T-cell (primary cell): ENCODE results near the gene ITPR3. TPM values are rescaled to one million over a fixed set of nuclear protein-coding genes. Genes with fewer than 3 reads are reported as not detected.
A peak's percentile ranks its signal among the peaks of the same experiment; 100 is the strongest.

Source experiments
- ATAC-seq, 4 experiments: fragments of 200-7000 bp in 3 of 4; fragments of 150-1000 bp in 1 of 4; cut with Tn5 transposase; replicated peaks in 1 of 4; 1 replicate in 3 of 4; 2 replicates in 1 of 4; pipeline ENCODE4 v1.10.0; 2021; ENCODE audit warnings: moderate library complexity in 3 of 4, mild to moderate bottlenecking in 2 of 4, moderate number of reproducible peaks in 1 of 4
- CTCF ChIA-PET, 2 donors: fragments of 300-600 bp; sonication (Branson Sonifier 250); formaldehyde crosslinking; loops; one replicate each; lab custom pipeline; 2022; ENCODE audit warnings: antibody characterized with exemption in 2 of 2; lab: Charles Lee
- POLR2A ChIA-PET, 2 donors: fragments of 300-600 bp; sonication (Branson Sonifier 250); formaldehyde crosslinking; loops; one replicate each; lab custom pipeline; 2022; ENCODE audit warnings: antibody characterized with exemption in 2 of 2; lab: Charles Lee
- DNase-seq, 35 experiments: peaks; one replicate each; pipeline versions ENCODE4 v3.0.0 to v3.0.0-alpha.2; 2013 to 2023
- H3K27ac ChIP-seq: one replicate; pipeline ENCODE4 v1.5.1; 2013; ENCODE audit warnings: low read length
- H3K27me3 ChIP-seq, 2 experiments: replicated peaks in 1 of 2; 1 replicate in 1 of 2; 2 replicates in 1 of 2; pipeline versions ENCODE4 v1.6.1 to v1.7.0; 2013; ENCODE audit warnings: low read length in 1 of 2, mixed read lengths in 1 of 2; ENCODE audit not compliant: control insufficient read depth in 2 of 2, insufficient read depth in 2 of 2; ENCODE audit errors: extremely low read depth in 1 of 2
- H3K36me3 ChIP-seq, 2 donors: 1 replicate in 1 of 2; 2 replicates in 1 of 2; pipeline versions ENCODE4 v1.6.1 to v1.7.0; 2013; ENCODE audit warnings: low read length in 1 of 2; ENCODE audit not compliant: control insufficient read depth in 2 of 2, insufficient read depth in 1 of 2; ENCODE audit errors: extremely low read depth in 1 of 2
- H3K4me1 ChIP-seq, 2 experiments: 1 replicate in 1 of 2; 2 replicates in 1 of 2; pipeline versions ENCODE4 v1.6.1 to v1.7.0; 2013; ENCODE audit warnings: low read length in 2 of 2, mixed read lengths in 1 of 2; ENCODE audit not compliant: insufficient read depth in 2 of 2, control insufficient read depth in 1 of 2; ENCODE audit errors: extremely low read depth in 1 of 2
- H3K4me3 ChIP-seq, 2 donors: 1 replicate in 1 of 2; 2 replicates in 1 of 2; pipeline versions ENCODE4 v1.5.1 to v1.7.0; 2013; ENCODE audit warnings: mild to moderate bottlenecking in 2 of 2, low read length in 1 of 2, moderate library complexity in 1 of 2; ENCODE audit not compliant: control insufficient read depth in 1 of 2; ENCODE audit errors: extremely low read depth in 1 of 2
- H3K9me3 ChIP-seq: 2 replicates; pipeline ENCODE4 v1.7.0; 2013
- H3K27ac Mint-ChIP-seq, 2 donors: one replicate each; pipeline ENCODE4 v1.8.0; 2020 to 2021; ENCODE audit warnings: mild to moderate bottlenecking in 2 of 2, mixed read lengths in 2 of 2
- H3K27me3 Mint-ChIP-seq, 2 donors: one replicate each; pipeline ENCODE4 v1.8.0; 2021 to 2022; ENCODE audit warnings: mixed read lengths in 2 of 2
- H3K36me3 Mint-ChIP-seq: one replicate; pipeline ENCODE4 v1.8.0; 2021; ENCODE audit warnings: mixed read lengths
- H3K4me1 Mint-ChIP-seq, 3 donors: one replicate each; pipeline ENCODE4 v1.8.0; 2020 to 2022; ENCODE audit warnings: mixed read lengths in 3 of 3, mild to moderate bottlenecking in 1 of 3
- H3K4me3 Mint-ChIP-seq, 3 donors: one replicate each; pipeline ENCODE4 v1.8.0; 2020 to 2022; ENCODE audit warnings: mild to moderate bottlenecking in 3 of 3, mixed read lengths in 3 of 3, moderate library complexity in 3 of 3
- H3K9me3 Mint-ChIP-seq, 3 donors: one replicate each; pipeline ENCODE4 v1.8.0; 2020 to 2022; ENCODE audit warnings: mixed read lengths in 3 of 3
- WGBS: methylation state at CpG from one replicate; pipeline ENCODE4 v1.1.5; 2013; ENCODE audit warnings: missing lambda C conversion rate; ENCODE audit not compliant: insufficient coverage; 5-methylcytosine and 5-hydroxymethylcytosine counted together
- total RNA-seq, 35 experiments: library from RNA in 6 of 35; stranded (reverse) in 6 of 35; fragments of 120-200 nt in 1 of 35; gene quantifications; one replicate each; pipeline versions ENCODE4 v1.2.1 to v1.2.4 and lab custom pipeline; 2013 to 2026

The ITPR3 gene
- total RNA-seq, 5 donors from 2014 or later (not counting 1 experiment from before 2014, with no cell fraction given) = 49.2 to 63.6 (median 62.4) TPM

DNA sequence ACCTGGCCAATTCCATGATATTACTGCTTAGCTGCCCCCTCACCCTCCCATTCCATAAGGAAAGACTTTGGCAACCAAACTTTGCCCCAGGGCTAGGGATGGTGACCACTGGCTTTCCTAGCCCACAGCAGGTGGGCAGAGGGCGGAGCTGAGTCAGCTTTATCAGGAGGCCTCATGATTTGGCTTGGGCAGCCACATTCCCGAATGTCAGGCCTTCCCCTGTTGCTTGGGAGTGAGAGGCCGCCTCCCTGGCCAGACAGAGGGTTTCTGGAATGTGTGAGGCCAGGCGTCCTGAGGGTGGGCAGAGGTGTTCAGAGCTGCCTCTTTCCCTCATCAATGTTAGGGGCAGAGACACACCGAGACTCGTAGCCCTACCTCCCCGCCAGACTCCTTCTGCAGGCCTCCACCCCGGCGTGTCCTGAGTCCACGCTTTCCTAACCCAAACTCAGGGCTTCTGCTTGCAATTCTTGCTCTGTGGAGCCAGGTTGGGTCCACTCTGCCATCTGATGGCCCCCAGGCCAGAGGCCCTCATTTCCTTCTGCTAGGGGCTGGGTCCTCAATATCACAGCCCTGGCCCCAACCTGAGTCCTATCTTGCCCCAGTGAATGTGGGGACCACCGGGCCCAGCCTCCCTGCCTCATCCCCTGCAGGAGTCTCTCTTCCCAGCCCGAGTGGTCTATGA is 71.1 kb downstream of the ITPR3 start:
- H3K4me1 ChIP-seq = peaks cover 52 to 62% of the 10 kb centered on the region in 2 experiments
- H3K27me3 ChIP-seq = no peaks in the 10 kb centered on the region

DNA sequence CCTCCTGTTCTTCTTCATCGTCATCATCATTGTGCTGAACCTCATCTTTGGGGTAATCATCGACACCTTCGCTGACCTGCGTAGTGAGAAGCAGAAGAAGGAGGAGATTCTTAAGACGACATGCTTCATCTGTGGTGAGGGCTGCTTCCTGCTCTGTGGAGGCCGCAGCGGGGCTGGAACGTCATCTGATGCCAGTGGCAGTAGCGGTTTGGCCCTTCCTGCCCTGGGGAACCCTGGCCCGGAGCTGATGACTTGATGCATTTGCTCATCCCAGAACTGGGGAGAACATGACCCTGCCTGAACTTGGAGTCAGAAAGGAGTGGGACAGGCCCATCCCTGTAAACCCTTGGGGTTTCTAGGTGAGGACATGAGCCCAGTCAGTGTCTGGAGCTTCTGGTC is 71.6 kb downstream of the ITPR3 start:
- peak; percentile 41 to 75 (median 58) for ATAC-seq
- Histone ChIP-seq H3K9me3 (no peaks in the 10 kb centered on the region), H3K4me1 (peaks cover 57 to 68% of the 10 kb centered on the region in 2 experiments), H3K4me3 (no peak overlapping the region), H3K27ac (peak overlapping the region; percentile 92), H3K27me3 (no peaks in the 10 kb centered on the region), H3K36me3 (peaks cover 14 to 74% of the 10 kb centered on the region in 2 donors)
- 1% methylated on average over 7 of the region's 10 CpGs for WGBS
- Mint-ChIP-seq H3K4me1 (peaks cover 55 to 67% (median 63%) of the 10 kb centered on the region in 3 donors), H3K4me3 (peak overlapping the region in 2 of 3 donors; percentile 13 to 55), H3K27ac (peak overlapping the region; percentile 96), H3K27me3 (no peaks in the 10 kb centered on the region), H3K9me3 (no peaks in the 10 kb centered on the region), H3K36me3 (peaks cover 48% of the 10 kb centered on the region)
- ChIA-PET CTCF (no interaction called here), POLR2A (no interaction called here)
- DNase-seq = peak; percentile 43 to 81 (median 64)

More for the DNA sequence above, 71.1 kb downstream of the ITPR3 start:
- peak overlapping the region; percentile 92 for H3K27ac ChIP-seq
- WGBS = 90% methylated on average over 11 of the region's 12 CpGs
- Mint-ChIP-seq H3K27me3 (no peaks in the 10 kb centered on the region), H3K9me3 (no peaks in the 10 kb centered on the region), H3K4me3 (peak overlapping the region in 2 of 3 donors; percentile 13 to 55), H3K27ac (peak overlapping the region; percentile 96), H3K36me3 (peaks cover 44% of the 10 kb centered on the region), H3K4me1 (peaks cover 50 to 62% (median 58%) of the 10 kb centered on the region in 3 donors)
- peaks cover 14 to 74% of the 10 kb centered on the region in 2 donors for H3K36me3 ChIP-seq
- POLR2A ChIA-PET = no interaction called here
- H3K9me3 ChIP-seq = no peaks in the 10 kb centered on the region
- CTCF ChIA-PET = no interaction called here
- H3K4me3 ChIP-seq = no peak overlapping the region
- ATAC-seq (no peak), DNase-seq (no peak)

DNA sequence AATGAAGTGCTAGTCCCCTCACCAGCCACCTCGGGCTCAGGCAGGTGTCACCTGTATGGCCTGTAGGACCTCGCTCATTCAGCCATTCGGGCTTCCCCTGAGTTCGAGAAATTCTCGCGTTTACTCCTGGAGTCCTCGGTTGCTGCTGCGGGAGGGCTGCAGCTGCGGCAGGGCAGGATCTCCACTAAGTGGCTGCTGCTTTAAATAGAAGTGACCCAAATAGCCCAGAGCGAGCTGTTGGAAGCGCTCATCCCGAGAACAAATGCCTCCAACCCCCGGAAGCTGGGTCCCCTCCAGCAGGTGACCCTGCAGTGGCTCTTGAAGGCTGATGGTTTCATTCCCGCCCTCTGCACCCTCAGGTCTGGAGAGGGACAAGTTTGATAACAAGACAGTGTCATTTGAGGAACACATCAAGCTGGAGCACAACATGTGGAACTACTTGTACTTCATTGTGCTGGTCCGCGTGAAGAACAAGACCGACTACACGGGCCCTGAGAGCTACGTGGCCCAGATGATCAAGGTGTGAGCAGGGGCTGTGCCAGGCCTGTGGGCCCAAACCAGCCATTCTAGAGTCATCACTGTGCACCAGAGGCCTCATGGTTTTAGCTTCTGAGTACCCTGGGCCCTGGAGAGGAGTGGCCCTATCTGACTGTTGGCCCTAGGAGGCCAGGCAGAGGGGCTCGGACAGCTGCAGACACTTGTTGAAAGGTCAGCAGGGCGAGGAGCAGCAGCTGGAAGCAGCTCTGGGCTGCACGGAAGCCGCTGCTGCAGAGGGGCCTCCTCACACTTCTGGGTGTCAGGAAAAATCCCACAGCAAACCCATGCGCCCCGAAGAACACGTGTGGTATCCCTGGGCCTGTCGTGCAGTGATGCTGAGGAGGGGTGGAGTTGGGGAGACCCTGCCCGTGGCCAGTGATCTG is 72.3 kb downstream of the ITPR3 start:
- H3K27ac ChIP-seq = peak overlapping the region; percentile 92
- no peak for ATAC-seq
- peaks cover 63 to 74% of the 10 kb centered on the region in 2 experiments for H3K4me1 ChIP-seq
- H3K4me1 Mint-ChIP-seq = peaks cover 56 to 73% (median 69%) of the 10 kb centered on the region in 3 donors
- no peaks in the 10 kb centered on the region for H3K9me3 ChIP-seq
- ChIA-PET CTCF (interaction anchor here in 1 of 2 donors (1.3 kb wide), 1 partner anchor 18 kb away, joined by 4 read pairs; the partner anchor contains the start of gene UQCC2), POLR2A (no interaction called here)
- H3K27me3 Mint-ChIP-seq = no peaks in the 10 kb centered on the region
- 84% methylated on average over 26 of the region's 28 CpGs for WGBS
- peak in 2 of 35 experiments; percentile 12 for DNase-seq
- H3K27ac Mint-ChIP-seq = peak overlapping the region; percentile 96
- H3K36me3 ChIP-seq = peaks cover 14 to 73% of the 10 kb centered on the region in 2 donors
- H3K36me3 Mint-ChIP-seq = peaks cover 47% of the 10 kb centered on the region
- H3K4me3 Mint-ChIP-seq = peak overlapping the region in 1 of 3 donors; percentile 71
- H3K9me3 Mint-ChIP-seq = no peaks in the 10 kb centered on the region
- H3K27me3 ChIP-seq = no peaks in the 10 kb centered on the region
- H3K4me3 ChIP-seq = no peak overlapping the region

DNA sequence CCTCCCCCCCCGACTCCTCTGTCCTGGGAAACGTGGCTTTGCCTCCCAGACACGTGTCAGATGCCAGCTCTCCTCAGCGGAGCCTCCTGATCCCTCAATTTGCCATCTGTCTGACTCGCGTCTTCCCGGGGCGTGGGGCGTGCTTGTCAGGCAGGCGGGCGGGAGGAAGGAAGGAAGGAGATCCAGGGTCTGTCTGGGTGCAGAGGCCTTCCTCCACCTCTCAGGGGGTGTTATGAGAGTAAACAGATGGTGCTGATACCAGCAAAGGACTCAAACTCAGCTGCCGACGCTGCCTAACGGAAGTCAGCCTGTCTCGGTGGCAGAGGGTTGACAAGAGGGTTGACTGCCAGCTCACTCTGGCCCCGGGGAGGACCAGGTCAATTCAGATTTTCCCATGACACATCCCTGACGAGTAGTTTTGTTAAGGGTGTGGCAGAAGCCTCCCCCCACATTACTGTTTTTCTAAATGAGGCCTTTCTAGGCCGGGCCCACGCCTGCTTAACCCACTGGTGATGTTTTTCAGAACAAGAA is 73.3 kb downstream of the ITPR3 start:
- CTCF ChIA-PET = interaction anchor here in 1 of 2 donors (1.3 kb wide), 1 partner anchor 17 kb away, joined by 4 read pairs; the partner anchor contains the start of gene UQCC2
- no peaks in the 10 kb centered on the region for H3K9me3 Mint-ChIP-seq
- ATAC-seq = peak; percentile 67 to 80 (median 77)

DNA sequence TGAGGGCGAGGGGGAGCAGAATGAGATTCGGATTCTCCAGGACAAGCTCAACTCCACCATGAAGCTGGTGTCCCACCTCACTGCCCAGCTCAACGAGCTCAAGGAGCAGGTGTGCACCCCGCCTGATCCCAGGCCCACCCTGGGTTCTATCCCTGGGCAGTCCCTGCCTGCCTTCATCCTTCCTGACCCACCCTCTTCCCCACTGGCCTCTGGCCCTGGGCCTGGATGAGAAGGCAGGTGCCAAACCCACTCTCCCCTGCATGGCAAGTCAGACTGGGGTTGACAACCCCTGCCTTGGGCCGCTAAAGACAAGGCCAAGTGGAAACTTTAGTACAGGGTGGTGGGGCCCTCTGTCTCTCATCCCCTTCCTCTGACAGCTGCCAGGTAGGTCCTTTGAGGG is 73.9 kb downstream of the ITPR3 start:
- peak overlapping the region; percentile 92 for H3K27ac ChIP-seq
- H3K27me3 ChIP-seq = no peaks in the 10 kb centered on the region
- POLR2A ChIA-PET = no interaction called here
- H3K4me1 ChIP-seq = peaks cover 70 to 77% of the 10 kb centered on the region in 2 experiments
- Mint-ChIP-seq H3K36me3 (peaks cover 35% of the 10 kb centered on the region), H3K9me3 (no peaks in the 10 kb centered on the region), H3K27me3 (no peaks in the 10 kb centered on the region), H3K4me1 (peaks cover 58 to 82% (median 73%) of the 10 kb centered on the region in 3 donors), H3K27ac (peak overlapping the region; percentile 96), H3K4me3 (peak overlapping the region in 2 of 3 donors; percentile 43 to 71)
- WGBS = 68% methylated on average over 2 of the region's 5 CpGs
- peaks cover 7 to 63% of the 10 kb centered on the region in 2 donors for H3K36me3 ChIP-seq
- ATAC-seq (no peak), DNase-seq (no peak)
- CTCF ChIA-PET = no interaction called here
- no peaks in the 10 kb centered on the region for H3K9me3 ChIP-seq
- H3K4me3 ChIP-seq = no peak overlapping the region

More for the DNA sequence above, 73.3 kb downstream of the ITPR3 start:
- Histone ChIP-seq H3K9me3 (no peaks in the 10 kb centered on the region), H3K27ac (peak overlapping the region; percentile 92), H3K4me1 (peaks cover 70 to 77% of the 10 kb centered on the region in 2 experiments), H3K4me3 (no peak overlapping the region), H3K36me3 (peaks cover 11 to 67% of the 10 kb centered on the region in 2 donors), H3K27me3 (no peaks in the 10 kb centered on the region)
- peaks cover 56 to 81% (median 72%) of the 10 kb centered on the region in 3 donors for H3K4me1 Mint-ChIP-seq
- H3K36me3 Mint-ChIP-seq = peaks cover 39% of the 10 kb centered on the region
- WGBS = 41% methylated on average over 9 of the region's 19 CpGs
- peak overlapping the region; percentile 43 to 71 (median 49) for H3K4me3 Mint-ChIP-seq
- POLR2A ChIA-PET = interaction anchor here in 1 of 2 donors (0.6 kb wide), 1 partner anchor 1580 kb away, joined by 6 read pairs; no protein-coding TSS in a partner anchor
- peak; percentile 18 to 77 (median 54) for DNase-seq
- no peaks in the 10 kb centered on the region for H3K27me3 Mint-ChIP-seq
- H3K27ac Mint-ChIP-seq = peak overlapping the region; percentile 96
